SU-DHL-6 (cell line): Measurements from ENCODE around the gene TMEM140.

Experiments
- EZH2phosphoT487 ChIP-seq: fragments of 200-600 bp; sonication (generic), shearing (Covaris generic); conservative IDR thresholded peaks from 2 replicates; pipeline ENCODE4 v1.6.1; 2018; ENCODE audit warnings: mild to moderate bottlenecking, antibody characterized with exemption, low read length, moderate library complexity, mixed read lengths
- TF ChIP-seq, protein P1 (sequence below): fragments of 200-600 bp; sonication (generic); IDR thresholded peaks from one replicate; pipeline ENCODE4 v1.5.1; 2017; ENCODE audit warnings: antibody characterized with exemption, mild to moderate bottlenecking, low read length, moderate library complexity; ENCODE audit not compliant: insufficient read depth, poor library complexity, severe bottlenecking

DNA sequence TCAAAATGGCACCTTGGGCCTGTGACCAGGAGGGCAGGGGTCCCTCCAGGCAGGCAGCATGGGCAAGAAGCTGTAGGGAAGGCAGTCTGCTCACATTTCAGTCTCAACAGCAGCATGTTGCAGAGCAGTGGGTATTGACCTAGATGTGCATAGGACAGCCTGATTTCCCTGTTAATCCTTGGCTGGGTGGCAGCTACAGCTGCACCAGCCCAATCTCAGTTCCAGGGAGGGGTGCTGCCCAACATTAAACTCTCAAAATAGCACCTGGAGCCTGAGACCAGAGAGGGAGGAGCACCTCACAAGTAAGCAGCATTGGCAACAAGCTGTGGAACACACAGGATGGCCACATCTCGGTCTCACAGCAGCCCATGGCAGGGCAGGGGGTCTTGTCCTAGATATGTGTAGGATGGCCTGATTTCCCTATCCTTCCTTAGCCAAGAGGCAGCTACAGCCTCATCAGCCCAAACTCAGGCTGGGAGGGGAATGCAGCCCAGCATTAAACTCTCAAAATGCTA is 10.3 kb downstream of the TMEM140 start:
- TF ChIP-seq, protein P1, sequence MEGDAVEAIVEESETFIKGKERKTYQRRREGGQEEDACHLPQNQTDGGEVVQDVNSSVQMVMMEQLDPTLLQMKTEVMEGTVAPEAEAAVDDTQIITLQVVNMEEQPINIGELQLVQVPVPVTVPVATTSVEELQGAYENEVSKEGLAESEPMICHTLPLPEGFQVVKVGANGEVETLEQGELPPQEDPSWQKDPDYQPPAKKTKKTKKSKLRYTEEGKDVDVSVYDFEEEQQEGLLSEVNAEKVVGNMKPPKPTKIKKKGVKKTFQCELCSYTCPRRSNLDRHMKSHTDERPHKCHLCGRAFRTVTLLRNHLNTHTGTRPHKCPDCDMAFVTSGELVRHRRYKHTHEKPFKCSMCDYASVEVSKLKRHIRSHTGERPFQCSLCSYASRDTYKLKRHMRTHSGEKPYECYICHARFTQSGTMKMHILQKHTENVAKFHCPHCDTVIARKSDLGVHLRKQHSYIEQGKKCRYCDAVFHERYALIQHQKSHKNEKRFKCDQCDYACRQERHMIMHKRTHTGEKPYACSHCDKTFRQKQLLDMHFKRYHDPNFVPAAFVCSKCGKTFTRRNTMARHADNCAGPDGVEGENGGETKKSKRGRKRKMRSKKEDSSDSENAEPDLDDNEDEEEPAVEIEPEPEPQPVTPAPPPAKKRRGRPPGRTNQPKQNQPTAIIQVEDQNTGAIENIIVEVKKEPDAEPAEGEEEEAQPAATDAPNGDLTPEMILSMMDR: no peak
- TF ChIP-seq EZH2phosphoT487: no peak
